Bronchial epithelial cell (primary cell): Measurements from ENCODE around the gene CCR7. TPM values are rescaled to one million over a fixed set of nuclear protein-coding genes. Genes with fewer than 3 reads are reported as not detected.

Source experiments
- DNase-seq: peaks from one replicate; pipeline ENCODE4 v3.0.0-alpha.2; 2010; ENCODE audit warnings: low read depth
- FAIRE-seq: peaks from 2 replicates; lab custom pipeline; 2011; peaks lifted over from hg19 to GRCh38; lab: Jason Lieb, UNC
- H3K27me3 ChIP-seq: 2 replicates; pipeline ENCODE4 v1.5.1; 2011; ENCODE audit warnings: low read length; ENCODE audit not compliant: control insufficient read depth, insufficient read depth
- H3K36me3 ChIP-seq: 2 replicates; pipeline ENCODE4 v1.5.1; 2011; ENCODE audit warnings: low read length; ENCODE audit not compliant: control insufficient read depth, insufficient read depth
- H3K4me3 ChIP-seq: 2 replicates; pipeline ENCODE4 v1.5.1; 2011; ENCODE audit warnings: mild to moderate bottlenecking, low read depth, low read length, control low read depth
- total RNA-seq: library from RNA; depleted of rRNA; stranded (reverse); fragments of >200 nt; gene quantifications from 2 replicates; pipeline ENCODE4 v1.2.1, GENCODE V29; 2014
- TF ChIP-seq, protein P1 (sequence below): IDR thresholded peaks from 2 replicates; pipeline ENCODE4 v1.5.1; 2011; ENCODE audit warnings: mild to moderate bottlenecking, moderate library complexity, low read length, control low read depth, inconsistent platforms; ENCODE audit not compliant: insufficient read depth, severe bottlenecking

The CCR7 gene
- total RNA-seq, 1 donor from 2014 or later, result not detected

GRCh38 chr17:40611840-40612474 lies 46.7 kb upstream of the CCR7 start:
- Histone ChIP-seq H3K27me3 (peaks cover 4% of the 10 kb centered on the region), H3K36me3 (no peaks in the 10 kb centered on the region), H3K4me3 (no peak overlapping the region)
- FAIRE-seq (no peak), DNase-seq (no peak)
- TF ChIP-seq, protein P1, sequence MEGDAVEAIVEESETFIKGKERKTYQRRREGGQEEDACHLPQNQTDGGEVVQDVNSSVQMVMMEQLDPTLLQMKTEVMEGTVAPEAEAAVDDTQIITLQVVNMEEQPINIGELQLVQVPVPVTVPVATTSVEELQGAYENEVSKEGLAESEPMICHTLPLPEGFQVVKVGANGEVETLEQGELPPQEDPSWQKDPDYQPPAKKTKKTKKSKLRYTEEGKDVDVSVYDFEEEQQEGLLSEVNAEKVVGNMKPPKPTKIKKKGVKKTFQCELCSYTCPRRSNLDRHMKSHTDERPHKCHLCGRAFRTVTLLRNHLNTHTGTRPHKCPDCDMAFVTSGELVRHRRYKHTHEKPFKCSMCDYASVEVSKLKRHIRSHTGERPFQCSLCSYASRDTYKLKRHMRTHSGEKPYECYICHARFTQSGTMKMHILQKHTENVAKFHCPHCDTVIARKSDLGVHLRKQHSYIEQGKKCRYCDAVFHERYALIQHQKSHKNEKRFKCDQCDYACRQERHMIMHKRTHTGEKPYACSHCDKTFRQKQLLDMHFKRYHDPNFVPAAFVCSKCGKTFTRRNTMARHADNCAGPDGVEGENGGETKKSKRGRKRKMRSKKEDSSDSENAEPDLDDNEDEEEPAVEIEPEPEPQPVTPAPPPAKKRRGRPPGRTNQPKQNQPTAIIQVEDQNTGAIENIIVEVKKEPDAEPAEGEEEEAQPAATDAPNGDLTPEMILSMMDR, result no peak

GRCh38 chr17:40610359-40610758 lies 45.1 kb upstream of the CCR7 start:
- FAIRE-seq (no peak), DNase-seq (no peak)
- TF ChIP-seq, protein P1, result no peak
- Histone ChIP-seq H3K36me3 (no peaks in the 10 kb centered on the region), H3K27me3 (no peaks in the 10 kb centered on the region), H3K4me3 (no peak overlapping the region)

DNA sequence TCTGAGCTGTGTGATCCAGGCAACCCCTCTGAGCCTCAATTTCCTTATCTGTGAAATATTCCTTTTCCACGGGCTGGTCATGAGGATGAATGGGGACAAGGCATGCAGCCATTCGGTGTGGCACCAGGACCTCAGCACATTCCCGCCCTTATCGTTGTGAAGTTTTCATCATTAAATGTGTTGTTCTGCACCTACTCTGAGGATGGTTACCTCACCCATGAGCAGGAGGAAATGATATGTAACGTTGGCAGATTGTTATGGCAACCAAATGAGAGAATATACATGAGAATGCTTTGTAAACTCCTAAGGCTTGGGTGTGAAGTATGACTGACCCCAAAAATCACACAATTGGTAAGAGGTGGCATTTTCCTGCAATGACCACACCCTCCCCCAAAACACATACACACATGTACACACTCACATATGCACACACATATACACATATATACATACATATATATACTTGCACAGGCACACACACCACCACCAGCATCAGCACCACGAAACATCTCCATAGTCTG lies 42.8 kb upstream of the CCR7 start:
- H3K4me3 ChIP-seq, result no peak overlapping the region
- TF ChIP-seq, protein P1, result no peak
- no peaks in the 10 kb centered on the region for H3K36me3 ChIP-seq
- no peak for DNase-seq
- FAIRE-seq, result no peak
- H3K27me3 ChIP-seq, result no peaks in the 10 kb centered on the region

DNA sequence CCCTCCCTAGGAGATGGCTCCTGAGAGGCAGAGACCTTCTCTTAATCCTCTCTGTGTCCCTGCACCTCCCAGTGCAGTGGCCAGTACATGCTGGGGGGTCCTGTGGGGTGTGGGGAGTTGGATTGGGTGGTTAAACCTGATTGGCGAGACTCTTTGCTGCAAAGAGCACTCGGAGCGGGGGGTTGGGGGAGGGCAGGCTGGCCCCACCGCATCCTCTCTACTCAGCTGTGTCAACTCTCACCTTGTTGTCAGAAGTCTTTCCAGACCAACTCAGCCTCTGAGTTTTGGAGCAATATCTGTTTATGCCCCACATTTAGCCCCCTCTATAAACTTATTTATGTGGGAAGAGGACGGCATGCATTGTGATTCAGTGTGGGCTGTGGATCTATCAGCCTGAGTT lies 42.4 kb upstream of the CCR7 start:
- H3K36me3 ChIP-seq, result no peaks in the 10 kb centered on the region
- no peak overlapping the region for H3K4me3 ChIP-seq
- TF ChIP-seq, protein P1, result no peak
- FAIRE-seq (no peak), DNase-seq (no peak)
- no peaks in the 10 kb centered on the region for H3K27me3 ChIP-seq

GRCh38 chr17:40606548-40607353 lies 41.5 kb upstream of the CCR7 start:
- Histone ChIP-seq H3K36me3 (no peaks in the 10 kb centered on the region), H3K4me3 (no peak overlapping the region), H3K27me3 (no peaks in the 10 kb centered on the region)
- FAIRE-seq (no peak), DNase-seq (no peak)
- TF ChIP-seq, protein P1, result no peak
